Measurements from ENCODE around the gene DDX31.

DNA sequence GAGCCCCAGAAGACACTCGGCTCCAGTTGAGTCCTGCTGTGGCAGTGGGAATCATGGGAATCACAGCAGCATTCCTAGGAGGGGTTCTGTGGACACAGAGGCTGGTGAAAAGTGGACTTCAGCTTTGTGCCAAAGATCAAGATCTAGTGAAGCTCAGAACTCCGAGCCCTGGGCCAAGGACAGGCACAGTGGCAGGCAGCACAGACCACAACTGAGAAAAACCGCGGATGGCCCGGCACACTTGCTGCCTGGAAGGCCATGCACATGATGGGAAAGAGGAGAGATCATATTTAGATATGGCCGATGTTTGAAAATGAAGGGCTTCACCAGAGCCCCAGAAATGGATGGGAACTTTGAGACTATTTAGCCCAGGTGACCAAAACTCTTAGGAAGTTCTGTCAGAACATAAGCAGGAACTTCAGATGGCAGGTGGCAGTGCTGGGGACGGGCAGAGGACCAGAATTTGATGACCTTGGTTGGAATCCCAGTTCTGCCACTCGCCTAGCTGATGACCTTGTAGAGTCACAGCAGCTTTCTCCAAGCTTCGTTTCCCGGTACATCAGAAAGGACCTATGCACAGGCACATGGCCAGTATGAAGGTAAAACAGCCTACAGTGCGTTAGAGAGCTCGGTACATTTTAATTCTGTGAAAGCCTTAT, 69.3 kb downstream of the DDX31 start:
- TF ChIP-seq, protein P1, sequence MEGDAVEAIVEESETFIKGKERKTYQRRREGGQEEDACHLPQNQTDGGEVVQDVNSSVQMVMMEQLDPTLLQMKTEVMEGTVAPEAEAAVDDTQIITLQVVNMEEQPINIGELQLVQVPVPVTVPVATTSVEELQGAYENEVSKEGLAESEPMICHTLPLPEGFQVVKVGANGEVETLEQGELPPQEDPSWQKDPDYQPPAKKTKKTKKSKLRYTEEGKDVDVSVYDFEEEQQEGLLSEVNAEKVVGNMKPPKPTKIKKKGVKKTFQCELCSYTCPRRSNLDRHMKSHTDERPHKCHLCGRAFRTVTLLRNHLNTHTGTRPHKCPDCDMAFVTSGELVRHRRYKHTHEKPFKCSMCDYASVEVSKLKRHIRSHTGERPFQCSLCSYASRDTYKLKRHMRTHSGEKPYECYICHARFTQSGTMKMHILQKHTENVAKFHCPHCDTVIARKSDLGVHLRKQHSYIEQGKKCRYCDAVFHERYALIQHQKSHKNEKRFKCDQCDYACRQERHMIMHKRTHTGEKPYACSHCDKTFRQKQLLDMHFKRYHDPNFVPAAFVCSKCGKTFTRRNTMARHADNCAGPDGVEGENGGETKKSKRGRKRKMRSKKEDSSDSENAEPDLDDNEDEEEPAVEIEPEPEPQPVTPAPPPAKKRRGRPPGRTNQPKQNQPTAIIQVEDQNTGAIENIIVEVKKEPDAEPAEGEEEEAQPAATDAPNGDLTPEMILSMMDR (conservative IDR thresholded peaks at IDR 0.05) = no peak
- TF ChIP-seq EZH2 (IDR thresholded peaks at IDR 0.05; ENCODE audit: low read depth) = no peak

Measured in PC-9 (cell line).